ENCODE measurements around the gene SFT2D1.

GRCh38 chr6:166387642-166388289 is 45.4 kb upstream of the SFT2D1 start:
- TF ChIP-seq POLR2A (IDR thresholded peaks at IDR 0.05; ENCODE audit: borderline replicate concordance, extremely low read depth, insufficient read depth, insufficient read length): no peak
- TF ChIP-seq CTCF (IDR thresholded peaks at IDR 0.05 in 2 of 3, conservative IDR thresholded peaks at IDR 0.05 in 1 of 3; ENCODE audit: borderline replicate concordance in 1 of 3, insufficient read depth in 1 of 3, low read depth in 2 of 3, low read length in 2 of 3): no peak
- TF ChIP-seq ELF1 (IDR thresholded peaks at IDR 0.05; ENCODE audit: borderline replicate concordance, low read depth): no peak

Data from HCT116 (cell line).